ENCODE data around the gene ZBTB43.

The ZBTB43 gene

GRCh38 chr9:126886034-126886822 is 81.4 kb downstream of the ZBTB43 start:
- DNase-seq (ENCODE audit: low spot score), result no peak

- no peak for DNase-seq (ENCODE audit: low spot score)
Observed at GRCh38 chr9:126886897-126887296, 82.1 kb downstream of the ZBTB43 start.

All from pons (tissue), 1 donor.